ENCODE measurements around the gene ABHD14A.

Gene ABHD14A

GRCh38 chr3:51977446-51978142 is 2.7 kb downstream of the ABHD14A start:
- no peaks in the 10 kb centered on the region for H3K27me3 ChIP-seq (ENCODE audit: insufficient read depth, poor library complexity, severe bottlenecking)
- TF ChIP-seq GABPA (IDR thresholded peaks at IDR 0.05; ENCODE audit: low read depth) (no peak), SPI1 (IDR thresholded peaks at IDR 0.05; ENCODE audit: borderline replicate concordance, low read depth) (no peak), CTCF (IDR thresholded peaks at IDR 0.05; ENCODE audit: insufficient read depth, low read length) (no peak), REST (IDR thresholded peaks at IDR 0.05; ENCODE audit: insufficient replicate concordance, low read depth) (no peak), POLR2AphosphoS5 (IDR thresholded peaks at IDR 0.05; ENCODE audit: low read depth) (no peak)

GRCh38 chr3:51978143-51978502 is 3.3 kb downstream of the ABHD14A start:
- no peak overlapping the region for H3K4me3 ChIP-seq (replicated peaks; ENCODE audit: insufficient read depth, low read length)
- H3K27ac ChIP-seq (replicated peaks) = no peak overlapping the region
- no peak for DNase-seq (ENCODE audit: low read depth in 1 of 2, low spot score in 1 of 2)
- TF ChIP-seq GABPA (IDR thresholded peaks at IDR 0.05; ENCODE audit: low read depth) = no peak
- TF ChIP-seq CTCF (IDR thresholded peaks at IDR 0.05; ENCODE audit: insufficient read depth, low read length) = no peak
- TF ChIP-seq POLR2AphosphoS5 (IDR thresholded peaks at IDR 0.05; ENCODE audit: low read depth) = no peak
- TF ChIP-seq SPI1 (IDR thresholded peaks at IDR 0.05; ENCODE audit: borderline replicate concordance, low read depth) = no peak
- TF ChIP-seq REST (IDR thresholded peaks at IDR 0.05; ENCODE audit: insufficient replicate concordance, low read depth) = no peak
- H3K27me3 ChIP-seq (ENCODE audit: insufficient read depth, poor library complexity, severe bottlenecking) = no peaks in the 10 kb centered on the region

More at GRCh38 chr3:51977446-51978142, 2.7 kb downstream of the ABHD14A start:
- Histone ChIP-seq H3K27ac (replicated peaks) (no peak overlapping the region), H3K4me3 (replicated peaks; ENCODE audit: insufficient read depth, low read length) (no peak overlapping the region)
- no peak for DNase-seq (ENCODE audit: low read depth in 1 of 2, low spot score in 1 of 2)

- Histone ChIP-seq H3K27me3 (ENCODE audit: insufficient read depth, poor library complexity, severe bottlenecking) (no peaks in the 10 kb centered on the region), H3K27ac (replicated peaks) (no peak overlapping the region), H3K4me3 (replicated peaks; ENCODE audit: insufficient read depth, low read length) (no peak overlapping the region)
- no peak for DNase-seq (ENCODE audit: low read depth in 1 of 2, low spot score in 1 of 2)
- TF ChIP-seq REST (IDR thresholded peaks at IDR 0.05; ENCODE audit: insufficient replicate concordance, low read depth) = no peak
- no peak for TF ChIP-seq CTCF (IDR thresholded peaks at IDR 0.05; ENCODE audit: insufficient read depth, low read length)
- no peak for TF ChIP-seq GABPA (IDR thresholded peaks at IDR 0.05; ENCODE audit: low read depth)
- TF ChIP-seq POLR2AphosphoS5 (IDR thresholded peaks at IDR 0.05; ENCODE audit: low read depth) = no peak
- no peak for TF ChIP-seq SPI1 (IDR thresholded peaks at IDR 0.05; ENCODE audit: borderline replicate concordance, low read depth)
These were observed 5.4 kb downstream of the ABHD14A start for GRCh38 chr3:51980253-51980652.

Measured in HL-60 (cell line).